ENCODE data around the gene TOMM40. TPM values are rescaled to one million over a fixed set of nuclear protein-coding genes. Genes with fewer than 3 reads are reported as not detected.

TOMM40 gene
- total RNA-seq, 1 donor from 2014 or later: 80.6 TPM

GRCh38 chr19:44847144-44848035, 43.7 kb upstream of the TOMM40 start:
- ATAC-seq (ENCODE audit: low read depth) (no peak), DNase-seq (no peak)
- ChIA-PET CTCF (no interaction called here), POLR2A (interaction anchor here (0.5 kb wide), 1 partner anchor 1049 kb away, joined by 3 read pairs; no protein-coding TSS in a partner anchor)
- intact Hi-C loops (cut with micrococcal nuclease): no loop called here
- H3K4me3 Mint-ChIP-seq: peak overlapping the region; percentile 58
- peaks cover 31% of the 10 kb centered on the region for H3K4me1 Mint-ChIP-seq
- H3K36me3 Mint-ChIP-seq (ENCODE audit: low read depth): no peaks in the 10 kb centered on the region
- TF ChIP-seq CTCF (IDR thresholded peaks at IDR 0.05): no peak
- no peak overlapping the region for H3K27ac Mint-ChIP-seq
- no peaks in the 10 kb centered on the region for H3K9me3 Mint-ChIP-seq
- peaks cover 41% of the 10 kb centered on the region for H3K27me3 Mint-ChIP-seq

- ATAC-seq (ENCODE audit: low read depth): no peak
- H3K27ac Mint-ChIP-seq: no peak overlapping the region
- ChIA-PET CTCF (interaction anchor here (0.9 kb wide), 1 partner anchor 124 kb away, joined by 3 read pairs; no protein-coding TSS in a partner anchor), POLR2A (no interaction called here)
- TF ChIP-seq CTCF (IDR thresholded peaks at IDR 0.05): no peak
- intact Hi-C loops (cut with micrococcal nuclease): no loop called here
- no peak for DNase-seq
- peaks cover 44% of the 10 kb centered on the region for H3K27me3 Mint-ChIP-seq
- no peak overlapping the region for H3K4me3 Mint-ChIP-seq
- H3K9me3 Mint-ChIP-seq: no peaks in the 10 kb centered on the region
- no peaks in the 10 kb centered on the region for H3K36me3 Mint-ChIP-seq (ENCODE audit: low read depth)
- H3K4me1 Mint-ChIP-seq: peaks cover 31% of the 10 kb centered on the region
Measured at GRCh38 chr19:44848036-44848811, 42.8 kb upstream of the TOMM40 start.

GRCh38 chr19:44848812-44849447, 42.1 kb upstream of the TOMM40 start:
- no peak overlapping the region for H3K27ac Mint-ChIP-seq
- TF ChIP-seq CTCF (IDR thresholded peaks at IDR 0.05): no peak
- peaks cover 31% of the 10 kb centered on the region for H3K4me1 Mint-ChIP-seq
- DNase-seq (no peak), ATAC-seq (ENCODE audit: low read depth) (no peak)
- intact Hi-C loops (cut with micrococcal nuclease): no loop called here
- POLR2A ChIA-PET: no interaction called here
- H3K4me3 Mint-ChIP-seq: no peak overlapping the region
- H3K27me3 Mint-ChIP-seq: peaks cover 49% of the 10 kb centered on the region
- CTCF ChIA-PET: interaction anchor here (0.9 kb wide), 1 partner anchor 125 kb away, joined by 3 read pairs; no protein-coding TSS in a partner anchor
- H3K36me3 Mint-ChIP-seq (ENCODE audit: low read depth): no peaks in the 10 kb centered on the region
- H3K9me3 Mint-ChIP-seq: no peaks in the 10 kb centered on the region

GRCh38 chr19:44850641-44851109, 40.4 kb upstream of the TOMM40 start:
- Mint-ChIP-seq H3K27ac (no peak overlapping the region), H3K36me3 (ENCODE audit: low read depth) (no peaks in the 10 kb centered on the region), H3K27me3 (peaks cover 44% of the 10 kb centered on the region), H3K9me3 (no peaks in the 10 kb centered on the region), H3K4me3 (no peak overlapping the region), H3K4me1 (peaks cover 20% of the 10 kb centered on the region)
- ChIA-PET CTCF (no interaction called here), POLR2A (no interaction called here)
- no peak for TF ChIP-seq CTCF (IDR thresholded peaks at IDR 0.05)
- no peak for DNase-seq
- intact Hi-C loops (cut with micrococcal nuclease): no loop called here
- no peak for ATAC-seq (ENCODE audit: low read depth)
